Measurements from ENCODE around the gene RIMBP2.

Gene RIMBP2

GRCh38 chr12:130375296-130376287 lies 340.5 kb downstream of the RIMBP2 start:
- no peaks in the 10 kb centered on the region for H3K79me2 ChIP-seq (ENCODE audit: control insufficient read depth, insufficient read depth, low read length)
- H3K4ac ChIP-seq (ENCODE audit: low read depth, low read length) = no peak overlapping the region
- H4K5ac ChIP-seq (ENCODE audit: low read length) = no peak overlapping the region
- H3K27ac ChIP-seq (ENCODE audit: low read depth, low read length) = no peak overlapping the region
- H2AK5ac ChIP-seq (ENCODE audit: low read length) = no peak overlapping the region
- no peak overlapping the region for H3K4me2 ChIP-seq (ENCODE audit: low read length)
- H3K4me1 ChIP-seq (ENCODE audit: control insufficient read depth, low read depth, low read length) = no peaks in the 10 kb centered on the region
- H2BK5ac ChIP-seq (ENCODE audit: low read length) = no peak overlapping the region
- H3K9ac ChIP-seq (ENCODE audit: low read length) = no peak overlapping the region
- no CpG with 5 or more reads among the region's 13 CpGs for WGBS (ENCODE audit: extremely low coverage, insufficient coverage, low lambda C conversion rate)
- H3K23ac ChIP-seq (ENCODE audit: low read length) = no peak overlapping the region
- DNase-seq = no peak
- no peaks in the 10 kb centered on the region for H3K27me3 ChIP-seq (ENCODE audit: insufficient read depth, low read length, poor library complexity)
- H3K4me3 ChIP-seq (ENCODE audit: low read length) = no peak overlapping the region
- H2BK15ac ChIP-seq (replicated peaks; ENCODE audit: low read depth) = no peak overlapping the region
- H3K18ac ChIP-seq (ENCODE audit: low read length) = no peak overlapping the region
- H2BK120ac ChIP-seq (ENCODE audit: low read depth, low read length) = no peak overlapping the region
- no peak overlapping the region for H3K56ac ChIP-seq (ENCODE audit: low read length)
- H3K36me3 ChIP-seq (ENCODE audit: control insufficient read depth, insufficient read depth, low read length) = no peaks in the 10 kb centered on the region
- no peaks in the 10 kb centered on the region for H3K79me1 ChIP-seq (ENCODE audit: low read length)
- H4K8ac ChIP-seq (ENCODE audit: low read depth, low read length) = no peak overlapping the region

- H3K18ac ChIP-seq (ENCODE audit: low read length) = no peak overlapping the region
- WGBS (ENCODE audit: extremely low coverage, insufficient coverage, low lambda C conversion rate) = no CpG with 5 or more reads among the region's 4 CpGs
- H3K9ac ChIP-seq (ENCODE audit: low read length) = no peak overlapping the region
- H3K56ac ChIP-seq (ENCODE audit: low read length) = no peak overlapping the region
- H3K4me1 ChIP-seq (ENCODE audit: control insufficient read depth, low read depth, low read length) = no peaks in the 10 kb centered on the region
- no peak overlapping the region for H2BK120ac ChIP-seq (ENCODE audit: low read depth, low read length)
- no peak overlapping the region for H3K4me2 ChIP-seq (ENCODE audit: low read length)
- no peak overlapping the region for H3K4ac ChIP-seq (ENCODE audit: low read depth, low read length)
- H3K27ac ChIP-seq (ENCODE audit: low read depth, low read length) = no peak overlapping the region
- H4K5ac ChIP-seq (ENCODE audit: low read length) = no peak overlapping the region
- no peaks in the 10 kb centered on the region for H3K79me1 ChIP-seq (ENCODE audit: low read length)
- no peaks in the 10 kb centered on the region for H3K36me3 ChIP-seq (ENCODE audit: control insufficient read depth, insufficient read depth, low read length)
- H2AK5ac ChIP-seq (ENCODE audit: low read length) = no peak overlapping the region
- no peak for DNase-seq
- H3K23ac ChIP-seq (ENCODE audit: low read length) = no peak overlapping the region
- no peak overlapping the region for H3K4me3 ChIP-seq (ENCODE audit: low read length)
- H3K27me3 ChIP-seq (ENCODE audit: insufficient read depth, low read length, poor library complexity) = no peaks in the 10 kb centered on the region
- no peak overlapping the region for H4K8ac ChIP-seq (ENCODE audit: low read depth, low read length)
- no peaks in the 10 kb centered on the region for H3K79me2 ChIP-seq (ENCODE audit: control insufficient read depth, insufficient read depth, low read length)
- H2BK15ac ChIP-seq (replicated peaks; ENCODE audit: low read depth) = no peak overlapping the region
- no peak overlapping the region for H2BK5ac ChIP-seq (ENCODE audit: low read length)
These were observed 342.0 kb downstream of the RIMBP2 start for GRCh38 chr12:130374083-130374482.

GRCh38 chr12:130372936-130373335 lies 343.2 kb downstream of the RIMBP2 start:
- H3K9ac ChIP-seq (ENCODE audit: low read length) = no peak overlapping the region
- H3K4me3 ChIP-seq (ENCODE audit: low read length) = no peak overlapping the region
- no CpG with 5 or more reads among the region's 4 CpGs for WGBS (ENCODE audit: extremely low coverage, insufficient coverage, low lambda C conversion rate)
- H3K79me2 ChIP-seq (ENCODE audit: control insufficient read depth, insufficient read depth, low read length) = no peaks in the 10 kb centered on the region
- H3K4me1 ChIP-seq (ENCODE audit: control insufficient read depth, low read depth, low read length) = no peaks in the 10 kb centered on the region
- H3K23ac ChIP-seq (ENCODE audit: low read length) = no peak overlapping the region
- no peak overlapping the region for H2AK5ac ChIP-seq (ENCODE audit: low read length)
- H3K27me3 ChIP-seq (ENCODE audit: insufficient read depth, low read length, poor library complexity) = no peaks in the 10 kb centered on the region
- no peak overlapping the region for H3K56ac ChIP-seq (ENCODE audit: low read length)
- H4K8ac ChIP-seq (ENCODE audit: low read depth, low read length) = no peak overlapping the region
- no peaks in the 10 kb centered on the region for H3K36me3 ChIP-seq (ENCODE audit: control insufficient read depth, insufficient read depth, low read length)
- no peak overlapping the region for H3K4me2 ChIP-seq (ENCODE audit: low read length)
- H3K4ac ChIP-seq (ENCODE audit: low read depth, low read length) = no peak overlapping the region
- no peak for DNase-seq
- H2BK5ac ChIP-seq (ENCODE audit: low read length) = no peak overlapping the region
- no peak overlapping the region for H2BK120ac ChIP-seq (ENCODE audit: low read depth, low read length)
- H3K79me1 ChIP-seq (ENCODE audit: low read length) = no peaks in the 10 kb centered on the region
- no peak overlapping the region for H3K27ac ChIP-seq (ENCODE audit: low read depth, low read length)
- H2BK15ac ChIP-seq (replicated peaks; ENCODE audit: low read depth) = no peak overlapping the region
- no peak overlapping the region for H4K5ac ChIP-seq (ENCODE audit: low read length)
- no peak overlapping the region for H3K18ac ChIP-seq (ENCODE audit: low read length)

DNA sequence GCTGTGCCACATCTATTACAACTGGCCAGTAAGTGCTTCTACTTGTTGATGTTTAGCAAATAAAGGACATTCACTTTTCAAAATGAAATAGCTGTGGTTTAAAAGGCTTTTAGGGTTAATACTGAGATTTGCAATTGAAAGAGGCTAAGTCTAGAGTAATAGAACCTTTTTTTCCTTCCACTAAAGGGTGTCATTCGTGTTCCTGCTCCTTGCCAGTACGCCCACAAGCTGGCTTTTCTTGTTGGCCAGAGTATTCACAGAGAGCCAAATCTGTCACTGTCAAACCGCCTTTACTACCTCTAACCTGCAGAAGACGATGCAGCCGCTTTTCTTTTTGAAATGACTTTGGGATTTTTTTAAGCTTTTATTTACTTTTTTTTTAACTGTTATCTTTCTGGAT lies 344.8 kb downstream of the RIMBP2 start:
- Histone ChIP-seq H2BK120ac (ENCODE audit: low read depth, low read length) (no peak overlapping the region), H3K36me3 (ENCODE audit: control insufficient read depth, insufficient read depth, low read length) (no peaks in the 10 kb centered on the region), H4K5ac (ENCODE audit: low read length) (no peak overlapping the region), H3K79me1 (ENCODE audit: low read length) (no peaks in the 10 kb centered on the region), H3K9ac (ENCODE audit: low read length) (no peak overlapping the region), H3K27me3 (ENCODE audit: insufficient read depth, low read length, poor library complexity) (no peaks in the 10 kb centered on the region), H3K4me2 (ENCODE audit: low read length) (no peak overlapping the region), H4K8ac (ENCODE audit: low read depth, low read length) (no peak overlapping the region), H2BK15ac (replicated peaks; ENCODE audit: low read depth) (no peak overlapping the region), H3K4me1 (ENCODE audit: control insufficient read depth, low read depth, low read length) (no peaks in the 10 kb centered on the region), H3K4ac (ENCODE audit: low read depth, low read length) (no peak overlapping the region), H3K27ac (ENCODE audit: low read depth, low read length) (no peak overlapping the region), H3K4me3 (ENCODE audit: low read length) (no peak overlapping the region), H3K23ac (ENCODE audit: low read length) (no peak overlapping the region), H3K18ac (ENCODE audit: low read length) (no peak overlapping the region), H2BK5ac (ENCODE audit: low read length) (no peak overlapping the region), H3K79me2 (ENCODE audit: control insufficient read depth, insufficient read depth, low read length) (no peaks in the 10 kb centered on the region), H3K56ac (ENCODE audit: low read length) (no peak overlapping the region), H2AK5ac (ENCODE audit: low read length) (no peak overlapping the region)
- no CpG with 5 or more reads among the region's 5 CpGs for WGBS (ENCODE audit: extremely low coverage, insufficient coverage, low lambda C conversion rate)
- no peak for DNase-seq

GRCh38 chr12:130369816-130370215 lies 346.3 kb downstream of the RIMBP2 start:
- no peak overlapping the region for H3K4me3 ChIP-seq (ENCODE audit: low read length)
- no peaks in the 10 kb centered on the region for H3K27me3 ChIP-seq (ENCODE audit: insufficient read depth, low read length, poor library complexity)
- H3K4me2 ChIP-seq (ENCODE audit: low read length) = no peak overlapping the region
- H3K79me2 ChIP-seq (ENCODE audit: control insufficient read depth, insufficient read depth, low read length) = no peaks in the 10 kb centered on the region
- H3K56ac ChIP-seq (ENCODE audit: low read length) = no peak overlapping the region
- DNase-seq = no peak
- no peaks in the 10 kb centered on the region for H3K4me1 ChIP-seq (ENCODE audit: control insufficient read depth, low read depth, low read length)
- H3K27ac ChIP-seq (ENCODE audit: low read depth, low read length) = no peak overlapping the region
- no peaks in the 10 kb centered on the region for H3K79me1 ChIP-seq (ENCODE audit: low read length)
- no peak overlapping the region for H2BK15ac ChIP-seq (replicated peaks; ENCODE audit: low read depth)
- H3K23ac ChIP-seq (ENCODE audit: low read length) = no peak overlapping the region
- no peak overlapping the region for H4K8ac ChIP-seq (ENCODE audit: low read depth, low read length)
- H2BK5ac ChIP-seq (ENCODE audit: low read length) = no peak overlapping the region
- no peak overlapping the region for H2BK120ac ChIP-seq (ENCODE audit: low read depth, low read length)
- H3K36me3 ChIP-seq (ENCODE audit: control insufficient read depth, insufficient read depth, low read length) = no peaks in the 10 kb centered on the region
- no peak overlapping the region for H3K9ac ChIP-seq (ENCODE audit: low read length)
- H4K5ac ChIP-seq (ENCODE audit: low read length) = no peak overlapping the region
- no peak overlapping the region for H3K18ac ChIP-seq (ENCODE audit: low read length)
- H2AK5ac ChIP-seq (ENCODE audit: low read length) = no peak overlapping the region
- H3K4ac ChIP-seq (ENCODE audit: low read depth, low read length) = no peak overlapping the region
- no CpG with 5 or more reads among the region's 4 CpGs for WGBS (ENCODE audit: extremely low coverage, insufficient coverage, low lambda C conversion rate)

All from mesendoderm (in vitro differentiated cells).